ENCODE data around the gene B4GALT3.

Gene B4GALT3

GRCh38 chr1:161128591-161129420 lies 48.5 kb downstream of the B4GALT3 start:
- TF ChIP-seq CTCF (IDR thresholded peaks at IDR 0.05) = no peak
- H3K27ac ChIP-seq = no peak overlapping the region
- H3K4me3 ChIP-seq = no peak overlapping the region
- no peak for DNase-seq (ENCODE audit: low spot score)

- TF ChIP-seq CTCF (IDR thresholded peaks at IDR 0.05) = no peak
- no peak overlapping the region for H3K27ac ChIP-seq
These were observed 49.7 kb downstream of the B4GALT3 start for GRCh38 chr1:161127649-161128048.

GRCh38 chr1:161122967-161123366 lies 54.3 kb downstream of the B4GALT3 start:
- no peak for DNase-seq (ENCODE audit: low spot score)
- H3K27ac ChIP-seq = no peak overlapping the region
- no peak overlapping the region for H3K4me3 ChIP-seq
- no peak for TF ChIP-seq CTCF (IDR thresholded peaks at IDR 0.05)

More at GRCh38 chr1:161127649-161128048, 49.7 kb downstream of the B4GALT3 start:
- no peak for DNase-seq (ENCODE audit: low spot score)
- no peak overlapping the region for H3K4me3 ChIP-seq

- no peak overlapping the region for H3K27ac ChIP-seq
- no peak overlapping the region for H3K4me3 ChIP-seq
- no peak for TF ChIP-seq CTCF (IDR thresholded peaks at IDR 0.05)
- DNase-seq (ENCODE audit: low spot score) = no peak
These were observed 55.5 kb downstream of the B4GALT3 start for GRCh38 chr1:161121834-161122233.
